HCT116 (cell line): ENCODE results near the gene LIN7A. TPM values are rescaled to one million over a fixed set of nuclear protein-coding genes. Genes with fewer than 3 reads are reported as not detected.

Experiments used
- ATAC-seq: fragments of 200-7000 bp; cut with Tn5 transposase; 2 replicates; pipeline ENCODE4 v1.9.1; 2020; ENCODE audit warnings: mild to moderate bottlenecking, moderate library complexity
- BruUV-seq: library from RNA; stranded (reverse); fragments of 400-500 nt; replicated peaks from 2 replicates; lab custom pipeline; 2021; lab: Mats Ljungman, UMichigan
- CTCF ChIA-PET: fragments of 300-600 bp; sonication (Branson Sonifier 250); formaldehyde crosslinking; loops from one replicate; lab custom pipeline; 2021; ENCODE audit warnings: antibody characterized with exemption; lab: Charles Lee
- POLR2A ChIA-PET: fragments of 300-600, 350-600 bp; sonication (Branson Sonifier 250); formaldehyde crosslinking; loops from one replicate; lab custom pipeline; 2021; ENCODE audit warnings: antibody characterized with exemption; lab: Charles Lee
- RAD21 ChIA-PET, 2 experiments: fragments of 300-600 bp; sonication (Branson Sonifier 250); formaldehyde crosslinking; loops; one replicate each; lab custom pipeline; 2023; ENCODE audit warnings: low total read pairs in 2 of 2; ENCODE audit not compliant: uncharacterized antibody in 2 of 2, unreplicated experiment in 2 of 2, low non-redundant PET in 1 of 2; lab: Charles Lee
- DNase-seq: peaks from one replicate; pipeline ENCODE4 v3.0.0-alpha.2; 2010; ENCODE audit warnings: low read depth, low spot score
- H2AFZ ChIP-seq: fragments of 200-600 bp; shearing (Covaris generic), sonication (generic); 2 replicates; pipeline ENCODE4 v1.6.1; 2017; ENCODE audit warnings: low read depth, mixed run types, mixed read lengths, antibody characterized with exemption, low read length; ENCODE audit not compliant: poor library complexity, severe bottlenecking
- H3K27ac ChIP-seq: 2 replicates; pipeline ENCODE4 v1.5.1; 2012; ENCODE audit warnings: low read depth, low read length
- H3K27me3 ChIP-seq: fragments of 200-600 bp; sonication (generic); 2 replicates; pipeline ENCODE4 v1.6.1; 2016; ENCODE audit warnings: mixed run types, low read length, mixed read lengths; ENCODE audit not compliant: insufficient read depth
- H3K36me3 ChIP-seq, 2 experiments: fragments of 200-500 bp in 1 of 2; fragments of 200-600 bp in 1 of 2; sonication (Bioruptor generic) in 1 of 2; sonication (generic) in 1 of 2; 2 replicates each; pipeline versions ENCODE4 v1.5.1 to v1.6.1; 2014 to 2016; ENCODE audit warnings: low read length in 2 of 2, inconsistent platforms in 1 of 2, mixed read lengths in 1 of 2, mixed run types in 1 of 2; ENCODE audit not compliant: insufficient read depth in 2 of 2, control insufficient read depth in 1 of 2
- H3K4me1 ChIP-seq, 2 experiments: fragments of 200-600 bp in 1 of 2; sonication (generic) in 1 of 2; 2 replicates each; pipeline versions ENCODE4 v1.5.1 to v1.6.1; 2012 to 2017; ENCODE audit warnings: low read length in 2 of 2, inconsistent platforms in 1 of 2, mild to moderate bottlenecking in 1 of 2, mixed read lengths in 1 of 2, mixed run types in 1 of 2, moderate library complexity in 1 of 2; ENCODE audit not compliant: insufficient read depth in 2 of 2, control insufficient read depth in 1 of 2
- H3K4me2 ChIP-seq: fragments of 200-600 bp; sonication (generic); 2 replicates; pipeline ENCODE4 v1.6.1; 2017; ENCODE audit warnings: mixed run types, low read length, mixed read lengths
- H3K4me3 ChIP-seq, 2 experiments: fragments of 200-600 bp in 1 of 2; sonication (generic) in 1 of 2; replicated peaks in 1 of 2; 2 replicates each; pipeline ENCODE4 v1.5.1; 2011 to 2016; ENCODE audit warnings: low read length in 2 of 2, control low read depth in 1 of 2, low read depth in 1 of 2, mild to moderate bottlenecking in 1 of 2, mixed read lengths in 1 of 2, mixed run types in 1 of 2
- H3K79me2 ChIP-seq: fragments of 200-600 bp; sonication (generic); 2 replicates; pipeline ENCODE4 v1.6.1; 2017; ENCODE audit warnings: mild to moderate bottlenecking, mixed run types, low read length, moderate library complexity, mixed read lengths; ENCODE audit not compliant: insufficient read depth
- H3K9ac ChIP-seq: fragments of 200-600 bp; sonication (generic); 2 replicates; pipeline ENCODE4 v1.6.1; 2016; ENCODE audit warnings: low read length, mixed read lengths
- H3K9me2 ChIP-seq: fragments of 200-600 bp; sonication (generic), shearing (Covaris generic); 2 replicates; pipeline ENCODE4 v1.6.1; 2017; ENCODE audit warnings: mixed run types, mild to moderate bottlenecking, moderate library complexity; ENCODE audit not compliant: insufficient read depth
- H3K9me3 ChIP-seq, 2 experiments: fragments of 200-500 bp in 1 of 2; fragments of 200-600 bp in 1 of 2; sonication (Bioruptor generic) in 1 of 2; sonication (generic) in 1 of 2; 2 replicates each; pipeline ENCODE4 v1.6.1; 2014 to 2017; ENCODE audit warnings: low read length in 2 of 2, mixed read lengths in 2 of 2, inconsistent platforms in 1 of 2, low read depth in 1 of 2, mild to moderate bottlenecking in 1 of 2, mixed run types in 1 of 2, moderate library complexity in 1 of 2; ENCODE audit not compliant: control insufficient read depth in 1 of 2, insufficient read depth in 1 of 2
- H4K20me1 ChIP-seq: fragments of 200-600 bp; sonication (generic), shearing (Covaris generic); 2 replicates; pipeline ENCODE4 v1.6.1; 2017; ENCODE audit warnings: mixed run types, mild to moderate bottlenecking, moderate library complexity; ENCODE audit not compliant: insufficient read depth
- CBX3 ChIP-seq: IDR thresholded peaks from 2 replicates; pipeline ENCODE4 v1.6.1; 2012; ENCODE audit warnings: low read depth
- CEBPB ChIP-seq: IDR thresholded peaks from 2 replicates; pipeline ENCODE4 v1.6.1; 2012; ENCODE audit warnings: low read depth
- EGR1 ChIP-seq: IDR thresholded peaks from 2 replicates; pipeline ENCODE4 v1.6.1; 2012; ENCODE audit warnings: low read depth
- ELF1 ChIP-seq: IDR thresholded peaks from 2 replicates; pipeline ENCODE4 v1.6.1; 2012; ENCODE audit warnings: low read depth, borderline replicate concordance
- EZH2 ChIP-seq: fragments of 200-600 bp; sonication (generic); IDR thresholded peaks from 2 replicates; pipeline ENCODE4 v1.6.1; 2017; ENCODE audit warnings: antibody characterized with exemption, mixed run types
- EZH2phosphoT487 ChIP-seq: fragments of 200-600 bp; IDR thresholded peaks from 2 replicates; pipeline ENCODE4 v1.6.1; 2018; ENCODE audit warnings: antibody characterized with exemption, borderline replicate concordance
- FOSL1 ChIP-seq: IDR thresholded peaks from 2 replicates; pipeline ENCODE4 v1.6.1; 2012; ENCODE audit warnings: low read depth
- JUND ChIP-seq: IDR thresholded peaks from 2 replicates; pipeline ENCODE4 v1.6.1; 2012
- POLR2A ChIP-seq: IDR thresholded peaks from 2 replicates; pipeline ENCODE4 v1.7.0; 2011; ENCODE audit warnings: borderline replicate concordance; ENCODE audit not compliant: insufficient read depth, insufficient read length; ENCODE audit errors: extremely low read depth
- POLR2AphosphoS5 ChIP-seq: IDR thresholded peaks from 2 replicates; pipeline ENCODE4 v1.6.1; 2011; ENCODE audit warnings: mild to moderate bottlenecking, low read depth, low read length, moderate library complexity
- RAD21 ChIP-seq: IDR thresholded peaks from 2 replicates; pipeline ENCODE4 v1.6.1; 2012; ENCODE audit warnings: low read depth, mild to moderate bottlenecking
- SP1 ChIP-seq: IDR thresholded peaks from 2 replicates; pipeline ENCODE4 v1.6.1; 2012; ENCODE audit warnings: low read depth
- SRF ChIP-seq: IDR thresholded peaks from 2 replicates; pipeline ENCODE4 v1.6.1; 2012; ENCODE audit warnings: low read depth
- TCF7L2 ChIP-seq: IDR thresholded peaks from 2 replicates; pipeline ENCODE4 v1.7.0; 2011; ENCODE audit warnings: borderline replicate concordance, inconsistent platforms; ENCODE audit not compliant: insufficient read depth, insufficient read length; ENCODE audit errors: extremely low read depth
- YY1 ChIP-seq: IDR thresholded peaks from 2 replicates; pipeline ENCODE4 v1.6.1; 2011; ENCODE audit warnings: low read length, low read depth, moderate library complexity, mild to moderate bottlenecking; ENCODE audit not compliant: insufficient replicate concordance; ENCODE audit errors: extremely low read depth
- ZFX ChIP-seq: fragments of 450-650 bp; IDR thresholded peaks from 2 replicates; pipeline ENCODE4 v1.6.1; 2017
- intact Hi-C: fragments of 100-400 bp; cut with micrococcal nuclease; formaldehyde crosslinking; loops from 2 replicates; pipeline ENCODE4 v1.10.0; 2022
- total RNA-seq: library from RNA; stranded (reverse); gene quantifications from one replicate; pipeline ENCODE4 v1.2.1, GENCODE V29; 2021; ENCODE audit not compliant: unreplicated experiment
- TF ChIP-seq, protein P1 (sequence below): IDR thresholded peaks from 2 replicates; pipeline ENCODE4 v1.6.1; 2012
- TF ChIP-seq, protein P2 (sequence below): IDR thresholded peaks from 2 replicates; pipeline ENCODE4 v1.6.1; 2012
- TF ChIP-seq, protein P3 (sequence below): IDR thresholded peaks from 2 replicates; pipeline ENCODE4 v1.6.1; 2011; ENCODE audit warnings: mild to moderate bottlenecking, low read length, moderate library complexity; ENCODE audit not compliant: insufficient replicate concordance; ENCODE audit errors: extremely low read depth
- TF ChIP-seq, protein P4 (sequence below), 3 experiments: fragments of 200-600 bp in 1 of 3; sonication (generic) in 1 of 3; IDR thresholded peaks in 2 of 3; conservative IDR thresholded peaks in 1 of 3; 2 replicates each; pipeline ENCODE4 v1.5.1; 2012 to 2017; ENCODE audit warnings: low read depth in 2 of 3, low read length in 2 of 3, antibody characterized with exemption in 1 of 3, borderline replicate concordance in 1 of 3, control low read depth in 1 of 3, mild to moderate bottlenecking in 1 of 3, mixed read lengths in 1 of 3, mixed run types in 1 of 3, moderate library complexity in 1 of 3; ENCODE audit not compliant: insufficient read depth in 1 of 3

Gene LIN7A
- total RNA-seq, 1 experiment from 2014 or later, result 1.5 TPM

DNA sequence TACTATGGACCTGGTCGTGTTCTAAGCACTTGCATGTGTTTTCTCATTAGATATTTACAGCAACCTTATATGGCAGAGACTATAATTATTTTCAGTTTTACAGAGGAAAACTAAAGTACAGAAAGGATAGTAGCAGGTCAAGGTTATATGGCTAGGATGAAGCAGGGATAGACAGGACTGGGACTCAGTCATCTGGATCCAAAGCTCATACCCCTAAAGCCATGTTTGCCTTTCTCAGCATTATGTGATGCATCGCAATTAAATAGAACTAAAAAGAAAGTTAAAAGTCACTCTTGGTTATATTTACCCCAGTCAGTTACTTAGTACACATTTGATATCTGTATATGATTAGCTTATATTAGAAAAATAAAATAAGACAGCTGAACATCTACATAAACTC is 13.3 kb downstream of the LIN7A start:
- intact Hi-C loops, result no loop called here
- H3K9ac ChIP-seq, result no peak overlapping the region
- H3K9me2 ChIP-seq, result no peaks in the 10 kb centered on the region
- no peak overlapping the region for H2AFZ ChIP-seq
- H3K4me3 ChIP-seq, result no peak overlapping the region
- H3K27ac ChIP-seq, result no peak overlapping the region
- no peaks in the 10 kb centered on the region for H3K4me1 ChIP-seq
- BruUV-seq, result no TSS peak
- H3K36me3 ChIP-seq, result no peaks in the 10 kb centered on the region
- RAD21 ChIA-PET, result no interaction called here
- POLR2A ChIA-PET, result no interaction called here
- no peak overlapping the region for H3K4me2 ChIP-seq
- no peaks in the 10 kb centered on the region for H4K20me1 ChIP-seq
- H3K9me3 ChIP-seq, result no peaks in the 10 kb centered on the region
- no peak for DNase-seq
- no peak for TF ChIP-seq ZFX
- TF ChIP-seq, all 23 proteins: peak for 0
- ATAC-seq, result no peak
- H3K79me2 ChIP-seq, result no peaks in the 10 kb centered on the region
- CTCF ChIA-PET, result no interaction called here
- H3K27me3 ChIP-seq, result no peaks in the 10 kb centered on the region

DNA sequence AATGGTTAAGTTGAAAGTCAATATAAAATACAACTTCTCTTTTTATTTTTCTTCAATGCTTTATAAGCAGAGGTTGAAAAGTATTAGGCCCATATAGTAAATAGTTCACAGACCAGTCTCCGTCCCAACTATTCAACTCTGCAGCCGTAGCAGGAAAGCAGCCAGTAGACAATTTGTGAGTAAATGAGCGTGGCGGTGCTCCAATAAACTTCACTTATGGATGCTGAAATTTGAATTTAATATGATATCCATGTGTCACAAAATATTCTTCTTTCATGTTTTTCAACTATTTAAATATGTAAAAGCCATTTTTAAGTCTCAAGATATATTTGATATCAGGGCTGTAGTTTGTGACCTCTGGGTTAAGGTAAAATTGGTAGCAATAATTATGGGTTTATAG is 17.7 kb downstream of the LIN7A start:
- Histone ChIP-seq H3K4me2 (no peak overlapping the region), H3K9ac (no peak overlapping the region), H3K79me2 (no peaks in the 10 kb centered on the region), H2AFZ (no peak overlapping the region), H4K20me1 (no peaks in the 10 kb centered on the region), H3K4me3 (no peak overlapping the region), H3K9me2 (no peaks in the 10 kb centered on the region), H3K27me3 (no peaks in the 10 kb centered on the region), H3K36me3 (no peaks in the 10 kb centered on the region), H3K4me1 (no peaks in the 10 kb centered on the region), H3K9me3 (no peaks in the 10 kb centered on the region), H3K27ac (no peak overlapping the region)
- DNase-seq (no peak), ATAC-seq (no peak)
- POLR2A ChIA-PET, result no interaction called here
- RAD21 ChIA-PET, result no interaction called here
- intact Hi-C loops, result no loop called here
- CTCF ChIA-PET, result no interaction called here
- TF ChIP-seq SRF (no peak), SP1 (no peak), EZH2 (no peak), FOSL1 (no peak), POLR2A (no peak), CEBPB (no peak), JUND (no peak), CBX3 (no peak), YY1 (no peak), EZH2phosphoT487 (no peak), EGR1 (no peak), TCF7L2 (no peak), ZFX (no peak), POLR2AphosphoS5 (no peak), ELF1 (no peak), RAD21 (no peak)
- TF ChIP-seq, protein P1, sequence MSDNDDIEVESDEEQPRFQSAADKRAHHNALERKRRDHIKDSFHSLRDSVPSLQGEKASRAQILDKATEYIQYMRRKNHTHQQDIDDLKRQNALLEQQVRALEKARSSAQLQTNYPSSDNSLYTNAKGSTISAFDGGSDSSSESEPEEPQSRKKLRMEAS, result no peak
- TF ChIP-seq, protein P2, sequence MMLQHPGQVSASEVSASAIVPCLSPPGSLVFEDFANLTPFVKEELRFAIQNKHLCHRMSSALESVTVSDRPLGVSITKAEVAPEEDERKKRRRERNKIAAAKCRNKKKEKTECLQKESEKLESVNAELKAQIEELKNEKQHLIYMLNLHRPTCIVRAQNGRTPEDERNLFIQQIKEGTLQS, result no peak
- TF ChIP-seq, protein P3, sequence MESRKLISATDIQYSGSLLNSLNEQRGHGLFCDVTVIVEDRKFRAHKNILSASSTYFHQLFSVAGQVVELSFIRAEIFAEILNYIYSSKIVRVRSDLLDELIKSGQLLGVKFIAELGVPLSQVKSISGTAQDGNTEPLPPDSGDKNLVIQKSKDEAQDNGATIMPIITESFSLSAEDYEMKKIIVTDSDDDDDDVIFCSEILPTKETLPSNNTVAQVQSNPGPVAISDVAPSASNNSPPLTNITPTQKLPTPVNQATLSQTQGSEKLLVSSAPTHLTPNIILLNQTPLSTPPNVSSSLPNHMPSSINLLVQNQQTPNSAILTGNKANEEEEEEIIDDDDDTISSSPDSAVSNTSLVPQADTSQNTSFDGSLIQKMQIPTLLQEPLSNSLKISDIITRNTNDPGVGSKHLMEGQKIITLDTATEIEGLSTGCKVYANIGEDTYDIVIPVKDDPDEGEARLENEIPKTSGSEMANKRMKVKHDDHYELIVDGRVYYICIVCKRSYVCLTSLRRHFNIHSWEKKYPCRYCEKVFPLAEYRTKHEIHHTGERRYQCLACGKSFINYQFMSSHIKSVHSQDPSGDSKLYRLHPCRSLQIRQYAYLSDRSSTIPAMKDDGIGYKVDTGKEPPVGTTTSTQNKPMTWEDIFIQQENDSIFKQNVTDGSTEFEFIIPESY, result no peak
- TF ChIP-seq, protein P4, sequence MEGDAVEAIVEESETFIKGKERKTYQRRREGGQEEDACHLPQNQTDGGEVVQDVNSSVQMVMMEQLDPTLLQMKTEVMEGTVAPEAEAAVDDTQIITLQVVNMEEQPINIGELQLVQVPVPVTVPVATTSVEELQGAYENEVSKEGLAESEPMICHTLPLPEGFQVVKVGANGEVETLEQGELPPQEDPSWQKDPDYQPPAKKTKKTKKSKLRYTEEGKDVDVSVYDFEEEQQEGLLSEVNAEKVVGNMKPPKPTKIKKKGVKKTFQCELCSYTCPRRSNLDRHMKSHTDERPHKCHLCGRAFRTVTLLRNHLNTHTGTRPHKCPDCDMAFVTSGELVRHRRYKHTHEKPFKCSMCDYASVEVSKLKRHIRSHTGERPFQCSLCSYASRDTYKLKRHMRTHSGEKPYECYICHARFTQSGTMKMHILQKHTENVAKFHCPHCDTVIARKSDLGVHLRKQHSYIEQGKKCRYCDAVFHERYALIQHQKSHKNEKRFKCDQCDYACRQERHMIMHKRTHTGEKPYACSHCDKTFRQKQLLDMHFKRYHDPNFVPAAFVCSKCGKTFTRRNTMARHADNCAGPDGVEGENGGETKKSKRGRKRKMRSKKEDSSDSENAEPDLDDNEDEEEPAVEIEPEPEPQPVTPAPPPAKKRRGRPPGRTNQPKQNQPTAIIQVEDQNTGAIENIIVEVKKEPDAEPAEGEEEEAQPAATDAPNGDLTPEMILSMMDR (IDR thresholded peaks at IDR 0.05 in 2 of 3, conservative IDR thresholded peaks at IDR 0.05 in 1 of 3; ENCODE audit: borderline replicate concordance in 1 of 3, insufficient read depth in 1 of 3, low read depth in 2 of 3, low read length in 2 of 3), result no peak
- no TSS peak for BruUV-seq
